Measurements from ENCODE around the gene STAT4. TPM values are rescaled to one million over a fixed set of nuclear protein-coding genes. Genes with fewer than 3 reads are reported as not detected.

STAT4 gene
- total RNA-seq, 2 donors from 2014 or later = 3.2 to 8.8 TPM

GRCh38 chr2:191051825-191052778 lies 98.7 kb downstream of the STAT4 start:
- no peak for DNase-seq
- no peaks in the 10 kb centered on the region for H3K4me1 Mint-ChIP-seq
- H3K27ac Mint-ChIP-seq = no peak overlapping the region
- H3K4me3 Mint-ChIP-seq = no peak overlapping the region
- Histone ChIP-seq H3K4me3 (ENCODE audit: low read length) (no peak overlapping the region), H3K27ac (ENCODE audit: low read depth, low read length) (no peak overlapping the region), H3K36me3 (ENCODE audit: control insufficient read depth, insufficient read depth, low read length) (no peaks in the 10 kb centered on the region), H3K27me3 (ENCODE audit: control insufficient read depth, insufficient read depth, low read length, poor library complexity, severe bottlenecking) (no peaks in the 10 kb centered on the region), H3K9me3 (ENCODE audit: control insufficient read depth, low read length) (no peaks in the 10 kb centered on the region), H3K4me1 (ENCODE audit: control insufficient read depth, insufficient read depth, low read length) (peaks cover 15% of the 10 kb centered on the region), H3K9ac (ENCODE audit: extremely low read depth, low read length, poor library complexity, severe bottlenecking) (no peak overlapping the region)
- TF ChIP-seq CTCF (conservative IDR thresholded peaks at IDR 0.05) = peak; percentile 82
- H3K27me3 Mint-ChIP-seq (ENCODE audit: insufficient read depth) = peaks cover 6% of the 10 kb centered on the region
- H3K9me3 Mint-ChIP-seq = no peaks in the 10 kb centered on the region
- no peaks in the 10 kb centered on the region for H3K36me3 Mint-ChIP-seq (ENCODE audit: low read depth)
- WGBS, 2 experiments (ENCODE audit: insufficient coverage in 1 of 2, insufficient read length in 1 of 2) = 41 to 51% methylated on average over 9 to 10 of the region's 10 CpGs

- no peaks in the 10 kb centered on the region for H3K9me3 ChIP-seq (ENCODE audit: control insufficient read depth, low read length)
- Mint-ChIP-seq H3K36me3 (ENCODE audit: low read depth) (no peaks in the 10 kb centered on the region), H3K4me3 (no peak overlapping the region), H3K9me3 (no peaks in the 10 kb centered on the region), H3K4me1 (no peaks in the 10 kb centered on the region), H3K27ac (no peak overlapping the region), H3K27me3 (ENCODE audit: insufficient read depth) (peaks cover 6% of the 10 kb centered on the region)
- DNase-seq = peak; percentile 52
- no peak overlapping the region for H3K4me3 ChIP-seq (ENCODE audit: low read length)
- H3K27ac ChIP-seq (ENCODE audit: low read depth, low read length) = no peak overlapping the region
- WGBS, 2 experiments (ENCODE audit: insufficient coverage in 1 of 2, insufficient read length in 1 of 2) = 68% methylated on average over 3 of the region's 3 CpGs; no CpG with 5 or more reads in 1 of the 2 experiments
- H3K4me1 ChIP-seq (ENCODE audit: control insufficient read depth, insufficient read depth, low read length) = peaks cover 15% of the 10 kb centered on the region
- H3K27me3 ChIP-seq (ENCODE audit: control insufficient read depth, insufficient read depth, low read length, poor library complexity, severe bottlenecking) = no peaks in the 10 kb centered on the region
- TF ChIP-seq CTCF (conservative IDR thresholded peaks at IDR 0.05) = no peak
- no peaks in the 10 kb centered on the region for H3K36me3 ChIP-seq (ENCODE audit: control insufficient read depth, insufficient read depth, low read length)
- H3K9ac ChIP-seq (ENCODE audit: extremely low read depth, low read length, poor library complexity, severe bottlenecking) = no peak overlapping the region
Observed at GRCh38 chr2:191051177-191051576, 99.6 kb downstream of the STAT4 start.

GRCh38 chr2:191050640-191050987 lies 100.2 kb downstream of the STAT4 start:
- Mint-ChIP-seq H3K27me3 (ENCODE audit: insufficient read depth) (peaks cover 6% of the 10 kb centered on the region), H3K4me1 (no peaks in the 10 kb centered on the region), H3K27ac (peak overlapping the region; percentile 82), H3K9me3 (no peaks in the 10 kb centered on the region), H3K36me3 (ENCODE audit: low read depth) (no peaks in the 10 kb centered on the region), H3K4me3 (no peak overlapping the region)
- Histone ChIP-seq H3K9me3 (ENCODE audit: control insufficient read depth, low read length) (no peaks in the 10 kb centered on the region), H3K4me3 (ENCODE audit: low read length) (no peak overlapping the region), H3K9ac (ENCODE audit: extremely low read depth, low read length, poor library complexity, severe bottlenecking) (peak overlapping the region; percentile 36), H3K27me3 (ENCODE audit: control insufficient read depth, insufficient read depth, low read length, poor library complexity, severe bottlenecking) (no peaks in the 10 kb centered on the region), H3K4me1 (ENCODE audit: control insufficient read depth, insufficient read depth, low read length) (peaks cover 15% of the 10 kb centered on the region), H3K27ac (ENCODE audit: low read depth, low read length) (no peak overlapping the region), H3K36me3 (ENCODE audit: control insufficient read depth, insufficient read depth, low read length) (no peaks in the 10 kb centered on the region)
- DNase-seq = no peak
- 41% methylated on average over 1 of the region's 1 CpG; no CpG with 5 or more reads in 1 of the 2 experiments for WGBS, 2 experiments (ENCODE audit: insufficient coverage in 1 of 2, insufficient read length in 1 of 2)
- TF ChIP-seq CTCF (conservative IDR thresholded peaks at IDR 0.05) = no peak
